Natural killer cell treated with Interleukin-12 subunit alpha and Interleukin-12 subunit beta and Interleukin-15 and Interleukin-18, amount 100 ng/mL, for 72 hours (primary cell): ENCODE measurements around the gene IFNL3. TPM values are rescaled to one million over a fixed set of nuclear protein-coding genes. Genes with fewer than 3 reads are reported as not detected.
A peak's percentile ranks its signal among the peaks of the same experiment; 100 is the strongest.

Source experiments
- ATAC-seq, 2 donors: fragments of 150-1000 bp; cut with Tn5 transposase in 1 of 2; sonication (Bioruptor Pico), chemical (Tn5 transposase) in 1 of 2; 2 replicates each; pipeline ENCODE4 v1.10.0; 2021
- DNase-seq: peaks from one replicate; pipeline ENCODE4 v3.0.0; 2022; ENCODE audit warnings: low spot score
- H3K27ac Mint-ChIP-seq, 2 donors: 1 replicate in 1 of 2; 2 replicates in 1 of 2; pipeline ENCODE4 v1.8.0; 2022; ENCODE audit warnings: mixed read lengths in 2 of 2, mild to moderate bottlenecking in 1 of 2, moderate library complexity in 1 of 2
- H3K27me3 Mint-ChIP-seq, 2 donors: 1 replicate in 1 of 2; 2 replicates in 1 of 2; pipeline ENCODE4 v1.8.0; 2022; ENCODE audit warnings: mixed read lengths in 2 of 2
- H3K36me3 Mint-ChIP-seq: one replicate; pipeline ENCODE4 v1.8.0; 2022; ENCODE audit warnings: mixed read lengths
- H3K4me1 Mint-ChIP-seq, 2 donors: 1 replicate in 1 of 2; 2 replicates in 1 of 2; pipeline ENCODE4 v1.8.0; 2022; ENCODE audit warnings: low read depth in 2 of 2, mixed read lengths in 2 of 2, mild to moderate bottlenecking in 1 of 2
- H3K4me3 Mint-ChIP-seq: one replicate; pipeline ENCODE4 v1.8.0; 2022; ENCODE audit warnings: mixed read lengths
- H3K9me3 Mint-ChIP-seq: 2 replicates; pipeline ENCODE4 v1.8.0; 2022; ENCODE audit warnings: mixed read lengths
- total RNA-seq, 2 donors: library from RNA; stranded (reverse); gene quantifications; one replicate each; pipeline ENCODE4 v1.2.3, GENCODE V29; 2022

Gene IFNL3
- total RNA-seq, 2 donors from 2014 or later, result not detected

DNA sequence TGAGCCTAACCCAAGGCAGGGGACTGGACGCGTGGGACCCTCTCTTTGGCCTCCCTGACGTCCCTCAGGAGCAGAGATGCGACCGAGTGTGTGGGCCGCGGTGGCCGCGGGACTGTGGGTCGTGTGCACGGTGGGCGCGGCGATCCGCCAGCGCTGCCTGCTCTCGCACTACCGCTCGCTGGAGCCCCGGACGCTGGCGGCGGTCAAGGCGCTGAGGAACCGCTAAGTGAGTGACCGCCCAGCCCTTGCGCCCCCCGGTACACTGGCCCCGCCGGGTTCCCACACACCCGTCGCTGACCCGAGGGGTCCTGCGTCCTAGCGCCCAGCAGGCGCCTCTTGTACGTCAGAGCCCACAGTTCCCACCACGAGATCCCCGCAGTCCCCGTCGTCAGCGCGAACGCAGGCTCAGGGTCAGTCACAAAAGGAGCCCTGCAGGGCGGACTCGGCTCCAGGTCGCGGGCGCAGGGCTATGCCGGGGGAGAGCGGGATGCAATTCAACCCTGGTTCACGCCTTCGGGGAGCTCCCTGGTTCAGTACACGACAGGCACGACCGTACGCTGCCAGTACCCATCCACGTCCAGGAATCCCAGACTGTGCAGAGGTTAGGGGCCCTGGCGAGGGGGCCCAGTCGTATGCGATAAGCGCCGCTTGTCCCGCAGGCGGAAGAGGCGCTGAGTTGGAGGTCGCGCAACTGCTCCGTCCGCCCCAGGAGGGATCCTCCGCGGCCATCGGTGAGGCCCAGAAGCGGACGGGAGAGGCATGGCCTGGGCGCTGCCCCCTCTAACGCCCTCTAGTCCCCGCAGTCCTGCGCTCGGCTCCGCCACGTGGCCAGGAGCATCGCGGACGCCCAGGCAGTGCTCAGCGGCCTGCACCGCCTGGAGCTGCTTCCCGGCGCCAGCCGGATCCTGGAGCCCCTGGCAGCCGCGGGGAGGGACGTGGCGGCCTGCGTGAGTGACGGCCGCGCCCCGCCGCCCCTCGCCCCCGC is 19.8 kb upstream of the IFNL3 start:
- H3K36me3 Mint-ChIP-seq, result peaks cover 5% of the 10 kb centered on the region
- peaks cover 8% of the 10 kb centered on the region in 2 donors for H3K4me1 Mint-ChIP-seq
- DNase-seq, result no peak
- ATAC-seq, result peak; percentile 37 to 49
- no peaks in the 10 kb centered on the region for H3K9me3 Mint-ChIP-seq
- no peak overlapping the region for H3K4me3 Mint-ChIP-seq
- H3K27me3 Mint-ChIP-seq, result peaks cover 17 to 19% of the 10 kb centered on the region in 2 donors
- H3K27ac Mint-ChIP-seq, result no peak overlapping the region

DNA sequence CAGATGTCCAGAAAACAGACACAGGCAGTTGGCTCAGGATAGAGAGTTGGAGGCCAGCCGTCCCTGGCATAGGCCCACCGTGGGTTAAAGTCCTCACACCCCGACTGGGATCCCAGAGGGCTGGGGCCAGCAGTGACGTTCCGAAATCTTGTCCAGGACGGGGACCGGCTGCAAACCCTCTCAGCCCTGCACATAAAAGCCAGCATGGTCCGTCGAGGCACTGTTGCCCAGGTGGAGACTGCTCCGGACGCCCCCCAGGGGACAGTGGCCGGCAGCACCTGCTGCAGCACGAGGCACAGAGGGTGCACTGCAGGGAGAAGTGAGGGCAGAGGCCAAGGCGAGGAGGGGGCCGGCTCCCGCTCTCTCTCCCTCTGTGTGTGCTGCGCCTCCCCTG is 19.1 kb upstream of the IFNL3 start:
- peak overlapping the region; percentile 33 for H3K4me3 Mint-ChIP-seq

GRCh38 chr19:39262496-39262895 is 17.7 kb upstream of the IFNL3 start:
- peaks cover 8% of the 10 kb centered on the region in 2 donors for H3K4me1 Mint-ChIP-seq
- no peaks in the 10 kb centered on the region for H3K9me3 Mint-ChIP-seq
- DNase-seq (no peak), ATAC-seq (no peak)
- no peak overlapping the region for H3K4me3 Mint-ChIP-seq
- H3K27ac Mint-ChIP-seq, result no peak overlapping the region
- H3K36me3 Mint-ChIP-seq, result peaks cover 5% of the 10 kb centered on the region
- H3K27me3 Mint-ChIP-seq, result peaks cover 17 to 19% of the 10 kb centered on the region in 2 donors

More for the DNA sequence above, 19.1 kb upstream of the IFNL3 start:
- Mint-ChIP-seq H3K4me1 (peaks cover 8% of the 10 kb centered on the region in 2 donors), H3K36me3 (peaks cover 5% of the 10 kb centered on the region), H3K9me3 (no peaks in the 10 kb centered on the region), H3K27ac (no peak overlapping the region), H3K27me3 (peaks cover 17 to 19% of the 10 kb centered on the region in 2 donors)
- ATAC-seq (peak in 1 of 2 donors; percentile 52), DNase-seq (no peak)

DNA sequence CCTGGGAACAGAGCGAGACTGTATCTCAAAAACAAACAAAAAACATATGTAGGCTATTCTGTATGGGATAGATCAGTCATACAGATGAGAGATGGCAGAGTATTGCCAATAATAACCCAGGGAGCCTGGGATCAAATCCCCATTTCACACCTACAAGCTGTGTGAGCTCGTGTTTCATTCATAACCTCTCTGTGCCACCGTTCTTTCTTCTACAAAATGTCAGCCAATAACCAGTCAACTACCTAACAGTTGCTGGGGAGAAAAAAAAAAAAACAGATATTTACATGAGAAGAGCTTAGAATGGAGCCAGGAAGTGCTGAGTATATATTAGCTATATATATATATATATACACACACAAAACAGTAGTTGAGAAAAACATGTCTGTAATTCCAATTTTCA is 16.9 kb upstream of the IFNL3 start:
- no peaks in the 10 kb centered on the region for H3K9me3 Mint-ChIP-seq
- no peak overlapping the region for H3K27ac Mint-ChIP-seq
- peaks cover 8% of the 10 kb centered on the region in 2 donors for H3K4me1 Mint-ChIP-seq
- ATAC-seq, result no peak
- peaks cover 5% of the 10 kb centered on the region for H3K36me3 Mint-ChIP-seq
- H3K27me3 Mint-ChIP-seq, result peaks cover 17 to 19% of the 10 kb centered on the region in 2 donors
- no peak for DNase-seq
- no peak overlapping the region for H3K4me3 Mint-ChIP-seq

GRCh38 chr19:39257227-39257626 is 12.4 kb upstream of the IFNL3 start:
- Mint-ChIP-seq H3K27me3 (peaks cover 3% of the 10 kb centered on the region in 2 donors), H3K36me3 (no peaks in the 10 kb centered on the region), H3K9me3 (no peaks in the 10 kb centered on the region), H3K4me1 (no peaks in the 10 kb centered on the region), H3K4me3 (no peak overlapping the region), H3K27ac (no peak overlapping the region)
- DNase-seq (no peak), ATAC-seq (no peak)

DNA sequence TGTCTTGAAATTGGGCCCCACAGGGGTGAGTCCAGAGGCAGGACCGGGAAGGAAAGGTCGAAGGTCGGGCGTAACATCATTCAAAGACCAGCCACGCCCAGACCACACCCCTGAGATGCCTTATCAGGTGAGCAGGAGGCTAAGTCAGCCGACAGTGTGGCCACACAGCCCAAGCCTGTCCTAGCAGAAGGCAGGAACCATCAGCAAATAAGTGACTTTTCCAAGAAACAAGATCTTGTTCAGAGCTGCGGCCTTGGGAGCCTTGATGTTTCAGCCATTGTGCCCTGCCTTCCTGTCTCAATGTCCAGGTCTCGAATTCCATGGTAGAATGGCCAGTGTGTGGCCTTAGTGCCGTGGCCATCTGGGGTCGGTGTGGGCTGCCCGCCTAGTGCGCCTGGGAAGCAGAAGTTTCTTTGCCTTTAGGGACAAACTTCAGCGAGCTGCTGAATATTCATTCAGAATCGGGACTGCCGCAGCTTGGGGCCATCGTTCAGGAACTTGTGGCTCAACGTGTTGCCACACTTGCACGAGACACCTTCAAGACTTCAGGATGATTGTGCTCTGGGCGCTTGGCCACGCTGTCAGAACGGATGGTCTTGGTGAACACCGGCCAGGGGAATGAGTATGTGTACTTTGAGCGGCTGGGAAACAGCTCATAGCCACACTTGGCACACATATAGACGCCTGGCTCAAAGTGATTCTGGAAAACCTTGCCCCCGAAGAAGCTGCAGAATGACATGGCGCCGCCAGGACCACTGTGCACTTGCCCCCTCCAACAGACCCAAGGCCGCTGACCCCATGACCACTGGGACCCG is 9.9 kb upstream of the IFNL3 start:
- ATAC-seq (peak in 1 of 2 donors; percentile 13), DNase-seq (no peak)
- H3K27ac Mint-ChIP-seq, result no peak overlapping the region
- H3K4me1 Mint-ChIP-seq, result no peaks in the 10 kb centered on the region
- H3K4me3 Mint-ChIP-seq, result no peak overlapping the region
- no peaks in the 10 kb centered on the region for H3K27me3 Mint-ChIP-seq
- H3K36me3 Mint-ChIP-seq, result no peaks in the 10 kb centered on the region
- no peaks in the 10 kb centered on the region for H3K9me3 Mint-ChIP-seq

- H3K4me1 Mint-ChIP-seq, result no peaks in the 10 kb centered on the region
- H3K4me3 Mint-ChIP-seq, result no peak overlapping the region
- ATAC-seq (no peak), DNase-seq (no peak)
- H3K9me3 Mint-ChIP-seq, result no peaks in the 10 kb centered on the region
- H3K27ac Mint-ChIP-seq, result no peak overlapping the region
- peaks cover 3 to 8% of the 10 kb centered on the region in 2 donors for H3K27me3 Mint-ChIP-seq
- no peaks in the 10 kb centered on the region for H3K36me3 Mint-ChIP-seq
Observed at GRCh38 chr19:39253374-39254149, 8.8 kb upstream of the IFNL3 start.

DNA sequence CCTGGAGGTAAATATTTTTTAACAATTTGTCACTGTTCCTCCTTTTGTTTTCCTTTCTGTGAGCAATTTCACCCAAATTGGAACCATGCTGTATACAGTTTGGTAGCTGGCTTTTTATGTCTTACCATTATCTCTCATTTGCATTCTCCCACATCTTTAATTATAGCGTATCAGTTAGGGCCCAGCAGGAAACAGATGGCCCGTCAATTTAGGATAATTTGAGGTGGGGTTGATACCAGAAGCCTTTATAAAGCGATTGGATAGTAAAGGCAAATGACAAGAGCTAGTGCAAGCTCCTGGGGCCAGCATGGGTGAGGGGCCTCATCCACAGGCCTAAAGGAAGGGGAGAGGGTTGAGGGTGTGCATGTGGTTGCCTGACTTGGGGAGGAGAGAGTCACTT is 7.7 kb upstream of the IFNL3 start:
- DNase-seq (no peak), ATAC-seq (no peak)
- H3K36me3 Mint-ChIP-seq, result no peaks in the 10 kb centered on the region
- no peaks in the 10 kb centered on the region for H3K9me3 Mint-ChIP-seq
- no peak overlapping the region for H3K27ac Mint-ChIP-seq
- H3K4me1 Mint-ChIP-seq, result no peaks in the 10 kb centered on the region
- H3K4me3 Mint-ChIP-seq, result no peak overlapping the region
- H3K27me3 Mint-ChIP-seq, result peaks cover 3 to 8% of the 10 kb centered on the region in 2 donors

- Mint-ChIP-seq H3K27me3 (peaks cover 3 to 8% of the 10 kb centered on the region in 2 donors), H3K4me1 (peaks cover 0 to 2% of the 10 kb centered on the region in 2 donors), H3K27ac (no peak overlapping the region), H3K9me3 (no peaks in the 10 kb centered on the region), H3K4me3 (no peak overlapping the region), H3K36me3 (no peaks in the 10 kb centered on the region)
- no peak for ATAC-seq
- no peak for DNase-seq
Observed at GRCh38 chr19:39251846-39252245, 7.0 kb upstream of the IFNL3 start.

GRCh38 chr19:39251081-39251480 is 6.3 kb upstream of the IFNL3 start:
- no peaks in the 10 kb centered on the region for H3K36me3 Mint-ChIP-seq
- H3K4me3 Mint-ChIP-seq, result no peak overlapping the region
- peaks cover 3 to 8% of the 10 kb centered on the region in 2 donors for H3K27me3 Mint-ChIP-seq
- no peak overlapping the region for H3K27ac Mint-ChIP-seq
- no peak for DNase-seq
- no peaks in the 10 kb centered on the region for H3K9me3 Mint-ChIP-seq
- peaks cover 0 to 2% of the 10 kb centered on the region in 2 donors for H3K4me1 Mint-ChIP-seq
- ATAC-seq, result no peak

DNA sequence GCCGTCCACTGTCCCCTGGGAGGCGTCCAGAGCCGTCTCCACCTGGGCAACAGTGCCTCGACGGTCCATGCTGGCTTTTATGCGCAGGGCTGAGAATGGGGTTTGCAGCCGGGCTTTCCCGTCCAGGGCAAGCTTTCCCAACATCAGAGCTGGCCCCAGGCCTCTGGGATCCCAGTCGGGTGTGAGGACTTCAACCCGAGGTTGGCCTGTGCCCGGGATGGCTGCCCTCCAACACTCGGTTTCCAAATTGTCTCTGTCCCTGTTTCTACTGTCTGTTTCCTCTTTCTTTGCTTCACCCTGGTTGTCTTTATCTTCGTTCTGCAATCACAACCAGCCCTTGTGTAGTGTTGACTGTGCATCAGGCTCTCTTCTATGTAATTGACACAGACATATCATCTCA is 4.0 kb upstream of the IFNL3 start, which contains the start of gene IFNL4:
TSS of gene IFNL4 (minus strand) at position 51 of the 400 bp plus-strand sequence.
- ATAC-seq, result no peak
- Mint-ChIP-seq H3K36me3 (no peaks in the 10 kb centered on the region), H3K27me3 (peaks cover 3 to 8% of the 10 kb centered on the region in 2 donors), H3K27ac (no peak within 1 kb of the TSS), H3K4me1 (peaks cover 0 to 2% of the 10 kb centered on the region in 2 donors), H3K9me3 (no peaks in the 10 kb centered on the region), H3K4me3 (peak within 1 kb of the TSS; percentile 36)
- no peak for DNase-seq

GRCh38 chr19:39247701-39248664 is 3.2 kb upstream of the IFNL3 start:
- Mint-ChIP-seq H3K36me3 (no peaks in the 10 kb centered on the region), H3K27me3 (peaks cover 3 to 8% of the 10 kb centered on the region in 2 donors), H3K9me3 (no peaks in the 10 kb centered on the region), H3K4me3 (no peak overlapping the region), H3K27ac (no peak overlapping the region), H3K4me1 (peaks cover 0 to 2% of the 10 kb centered on the region in 2 donors)
- DNase-seq (no peak), ATAC-seq (peak; percentile 57 to 71)
